ENCODE results near the gene SUGCT. TPM values are rescaled to one million over a fixed set of nuclear protein-coding genes. Genes with fewer than 3 reads are reported as not detected.
"Not testable (repeated sequence)": the region's sequence is repeated elsewhere in the genome, so short reads cannot be mapped to it uniquely, and the experiment has no call there.

SUGCT gene
- total and polyA plus RNA-seq, 2 of the 8 experiments (the other 6 are each of a cell fraction or from before 2014, with no cell fraction given) = 2.8 to 5.4 TPM

GRCh38 chr7:40623863-40624262, 489.1 kb downstream of the SUGCT start (continued):
- TF ChIP-seq HDAC2 (IDR thresholded peaks at IDR 0.05; ENCODE audit: borderline replicate concordance in 1 of 2, low read depth in 2 of 2, low read length in 2 of 2) (no peak), NRF1 (IDR thresholded peaks at IDR 0.05; ENCODE audit: low read depth, low read length) (no peak), KDM4A (IDR thresholded peaks at IDR 0.05; ENCODE audit: low read depth, low read length, severe bottlenecking) (no peak), HDAC6 (IDR thresholded peaks at IDR 0.05; ENCODE audit: low read depth, low read length) (no peak), KDM1A (IDR thresholded peaks at IDR 0.05; ENCODE audit: borderline replicate concordance, low read length) (no peak)

DNA sequence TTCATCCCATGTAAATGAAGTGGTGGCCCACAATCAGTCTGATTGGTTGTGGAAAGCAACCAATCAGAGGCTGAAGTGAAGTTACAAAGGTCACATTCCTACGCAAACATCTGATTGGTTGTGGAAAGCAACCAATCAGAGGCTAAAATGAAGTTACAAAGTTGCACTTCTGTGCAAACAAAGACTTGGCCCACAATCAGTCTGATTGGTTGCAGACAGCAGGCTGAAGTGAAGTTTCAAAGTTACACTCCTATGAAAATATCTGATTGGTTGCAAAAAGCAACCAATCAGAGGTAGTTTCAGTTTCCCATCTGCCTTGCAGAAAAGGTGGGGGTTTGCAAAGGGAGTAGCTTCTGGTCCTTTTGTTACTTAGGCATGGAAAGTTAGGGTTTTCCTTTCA, 492.6 kb downstream of the SUGCT start:
- CTCF ChIA-PET (ENCODE audit: partially characterized antibody); H3K4me3 ChIP-seq (ENCODE audit: extremely low read depth in 1 of 4, insufficient read depth in 2 of 4, low read depth in 3 of 4, low read length in 4 of 4): not testable (repeated sequence)

More for the DNA sequence above, 492.6 kb downstream of the SUGCT start:
- POLR2A ChIA-PET (ENCODE audit: partially characterized antibody); H3K79me1 ChIP-seq (ENCODE audit: low read depth, low read length); H3K18ac ChIP-seq (ENCODE audit: extremely low read depth, low read length); H4K20me1 ChIP-seq (replicated peaks in 1 of 2; ENCODE audit: control insufficient read depth in 1 of 2, insufficient read depth in 2 of 2, low read length in 2 of 2); H4K91ac ChIP-seq (replicated peaks; ENCODE audit: insufficient read length, low read length); H3K9ac ChIP-seq (replicated peaks in 1 of 4; ENCODE audit: extremely low read depth in 1 of 4, low read depth in 3 of 4, low read length in 3 of 4); H3K23me2 ChIP-seq (ENCODE audit: low read depth, low read length); H2BK5ac ChIP-seq (ENCODE audit: low read depth, low read length); H3K23ac ChIP-seq (ENCODE audit: insufficient read length); H3K27ac ChIP-seq (ENCODE audit: low read depth, low read length); H4K8ac ChIP-seq (ENCODE audit: extremely low read depth, insufficient read depth, low read length); H3K4me2 ChIP-seq (ENCODE audit: insufficient read depth in 1 of 2, low read depth in 2 of 2, low read length in 2 of 2); FAIRE-seq; H2BK120ac ChIP-seq (replicated peaks; ENCODE audit: low read depth, low read length); H2AFZ ChIP-seq (ENCODE audit: low read length); H3K4ac ChIP-seq (replicated peaks; ENCODE audit: insufficient read length, low read depth, low read length); H3K79me2 ChIP-seq (ENCODE audit: control insufficient read depth in 1 of 2, insufficient read depth in 2 of 2, low read length in 2 of 2); H3K27me3 ChIP-seq (replicated peaks in 1 of 4; ENCODE audit: control insufficient read depth in 3 of 4, extremely low read depth in 1 of 4, insufficient read depth in 3 of 4, low read length in 3 of 4); H2BK15ac ChIP-seq (ENCODE audit: low read length); DNase-seq (ENCODE audit: low read depth in 1 of 2, low spot score in 2 of 2); H3K36me3 ChIP-seq (ENCODE audit: control insufficient read depth in 2 of 4, insufficient read depth in 4 of 4, low read length in 3 of 4); H2BK20ac ChIP-seq (ENCODE audit: low read length); H2BK12ac ChIP-seq (ENCODE audit: low read depth, low read length); H3K4me1 ChIP-seq (replicated peaks in 1 of 4; ENCODE audit: control insufficient read depth in 3 of 4, insufficient read depth in 4 of 4, low read length in 3 of 4); H3K56ac ChIP-seq (replicated peaks; ENCODE audit: insufficient read length, low read depth, low read length); H2AK5ac ChIP-seq (ENCODE audit: low read depth, low read length); H3K14ac ChIP-seq (ENCODE audit: insufficient read length); H3K9me3 ChIP-seq (ENCODE audit: insufficient read depth in 2 of 2, low read depth in 1 of 2, low read length in 1 of 2); H4K5ac ChIP-seq (ENCODE audit: insufficient read length, low read depth, low read length): not testable (repeated sequence)
- 75% methylated on average over 1 of the region's 1 CpG; no CpG with 5 or more reads in 1 of the 2 experiments for WGBS, 2 experiments (ENCODE audit: extremely low coverage in 1 of 2, insufficient coverage in 1 of 2, insufficient read length in 1 of 2, insufficient replicate concordance in 2 of 2, low coverage in 1 of 2, low lambda C conversion rate in 2 of 2, missing lambda C conversion rate in 1 of 2)
